Measurements from ENCODE around the gene GUCY2D.

The GUCY2D gene

DNA sequence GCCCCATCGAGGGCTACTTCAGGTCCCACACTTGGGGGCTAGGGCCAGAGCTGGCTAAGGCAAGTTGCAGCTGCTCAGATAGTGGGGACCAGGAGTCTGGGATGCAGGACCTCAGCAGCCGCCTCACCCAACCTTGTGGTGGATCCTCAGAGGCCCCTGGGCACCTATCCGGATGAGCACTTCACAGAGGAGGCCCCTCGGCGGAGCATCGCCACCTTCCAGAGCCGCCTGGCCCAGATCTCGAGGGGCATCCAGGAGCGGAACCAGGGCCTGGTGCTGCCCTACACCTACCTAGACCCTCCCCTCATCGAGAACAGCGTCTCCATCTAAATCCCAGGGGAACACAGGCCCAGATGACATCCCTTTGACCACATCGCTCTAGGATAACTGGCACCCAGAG lies 45.8 kb downstream of the GUCY2D start:
- Mint-ChIP-seq H3K36me3 (ENCODE audit: low read depth) (no peaks in the 10 kb centered on the region), H3K27me3 (ENCODE audit: low read depth, poor library complexity) (peaks cover 38% of the 10 kb centered on the region), H3K4me1 (peaks cover 10% of the 10 kb centered on the region), H3K9me3 (no peaks in the 10 kb centered on the region), H3K4me3 (no peak overlapping the region), H3K27ac (no peak overlapping the region)
- TF ChIP-seq, protein P1, sequence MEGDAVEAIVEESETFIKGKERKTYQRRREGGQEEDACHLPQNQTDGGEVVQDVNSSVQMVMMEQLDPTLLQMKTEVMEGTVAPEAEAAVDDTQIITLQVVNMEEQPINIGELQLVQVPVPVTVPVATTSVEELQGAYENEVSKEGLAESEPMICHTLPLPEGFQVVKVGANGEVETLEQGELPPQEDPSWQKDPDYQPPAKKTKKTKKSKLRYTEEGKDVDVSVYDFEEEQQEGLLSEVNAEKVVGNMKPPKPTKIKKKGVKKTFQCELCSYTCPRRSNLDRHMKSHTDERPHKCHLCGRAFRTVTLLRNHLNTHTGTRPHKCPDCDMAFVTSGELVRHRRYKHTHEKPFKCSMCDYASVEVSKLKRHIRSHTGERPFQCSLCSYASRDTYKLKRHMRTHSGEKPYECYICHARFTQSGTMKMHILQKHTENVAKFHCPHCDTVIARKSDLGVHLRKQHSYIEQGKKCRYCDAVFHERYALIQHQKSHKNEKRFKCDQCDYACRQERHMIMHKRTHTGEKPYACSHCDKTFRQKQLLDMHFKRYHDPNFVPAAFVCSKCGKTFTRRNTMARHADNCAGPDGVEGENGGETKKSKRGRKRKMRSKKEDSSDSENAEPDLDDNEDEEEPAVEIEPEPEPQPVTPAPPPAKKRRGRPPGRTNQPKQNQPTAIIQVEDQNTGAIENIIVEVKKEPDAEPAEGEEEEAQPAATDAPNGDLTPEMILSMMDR (IDR thresholded peaks at IDR 0.05): no peak
- no peak for DNase-seq

DNA sequence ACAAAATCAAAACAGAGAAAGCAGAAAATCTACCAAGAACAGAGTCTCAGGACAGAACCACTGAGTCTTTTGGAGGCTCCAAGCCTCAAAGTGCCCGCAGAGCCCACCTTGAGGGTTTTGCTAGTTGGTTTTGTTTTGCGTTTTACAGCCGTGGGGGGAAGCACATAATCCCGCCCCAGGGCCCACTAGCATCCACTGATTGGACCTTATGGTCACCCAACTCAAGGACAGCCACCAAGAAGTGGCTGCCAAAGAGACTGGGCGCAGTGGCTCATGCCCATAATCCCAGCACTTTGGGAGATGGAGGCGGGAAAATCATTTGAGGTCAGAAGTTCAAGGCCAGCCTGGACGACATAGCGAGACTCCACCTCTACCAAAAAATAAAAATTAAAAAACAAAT lies 46.3 kb downstream of the GUCY2D start:
- Mint-ChIP-seq H3K27me3 (ENCODE audit: low read depth, poor library complexity) (peaks cover 39% of the 10 kb centered on the region), H3K9me3 (no peaks in the 10 kb centered on the region), H3K4me3 (no peak overlapping the region), H3K4me1 (peaks cover 10% of the 10 kb centered on the region), H3K27ac (no peak overlapping the region), H3K36me3 (ENCODE audit: low read depth) (no peaks in the 10 kb centered on the region)
- no peak for DNase-seq
- TF ChIP-seq, protein P1 (IDR thresholded peaks at IDR 0.05): no peak

DNA sequence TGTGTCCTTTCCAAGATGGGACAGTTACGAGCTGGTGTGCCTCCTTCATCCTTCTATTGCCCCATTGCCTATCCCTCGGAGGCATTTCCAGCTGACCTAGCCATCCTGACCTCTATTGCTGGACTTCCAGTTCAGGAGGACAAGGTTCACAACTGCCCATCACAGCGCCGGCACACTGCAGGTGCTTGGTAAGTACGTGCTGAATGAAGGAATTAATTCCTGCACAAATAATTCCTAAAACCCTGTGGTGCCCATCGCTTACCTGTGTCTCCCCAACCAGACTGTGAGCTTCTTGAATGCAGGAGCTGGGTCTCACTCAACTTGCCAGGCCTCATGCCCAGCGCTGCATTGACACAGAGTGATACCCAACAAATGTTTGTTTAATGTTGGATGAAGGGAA lies 49.4 kb downstream of the GUCY2D start:
- H3K27me3 Mint-ChIP-seq (ENCODE audit: low read depth, poor library complexity): peaks cover 33% of the 10 kb centered on the region
- H3K9me3 Mint-ChIP-seq: no peaks in the 10 kb centered on the region
- peaks cover 10% of the 10 kb centered on the region for H3K4me1 Mint-ChIP-seq
- no peak for DNase-seq
- H3K27ac Mint-ChIP-seq: no peak overlapping the region
- no peaks in the 10 kb centered on the region for H3K36me3 Mint-ChIP-seq (ENCODE audit: low read depth)
- H3K4me3 Mint-ChIP-seq: no peak overlapping the region
- TF ChIP-seq, protein P1 (IDR thresholded peaks at IDR 0.05): no peak

DNA sequence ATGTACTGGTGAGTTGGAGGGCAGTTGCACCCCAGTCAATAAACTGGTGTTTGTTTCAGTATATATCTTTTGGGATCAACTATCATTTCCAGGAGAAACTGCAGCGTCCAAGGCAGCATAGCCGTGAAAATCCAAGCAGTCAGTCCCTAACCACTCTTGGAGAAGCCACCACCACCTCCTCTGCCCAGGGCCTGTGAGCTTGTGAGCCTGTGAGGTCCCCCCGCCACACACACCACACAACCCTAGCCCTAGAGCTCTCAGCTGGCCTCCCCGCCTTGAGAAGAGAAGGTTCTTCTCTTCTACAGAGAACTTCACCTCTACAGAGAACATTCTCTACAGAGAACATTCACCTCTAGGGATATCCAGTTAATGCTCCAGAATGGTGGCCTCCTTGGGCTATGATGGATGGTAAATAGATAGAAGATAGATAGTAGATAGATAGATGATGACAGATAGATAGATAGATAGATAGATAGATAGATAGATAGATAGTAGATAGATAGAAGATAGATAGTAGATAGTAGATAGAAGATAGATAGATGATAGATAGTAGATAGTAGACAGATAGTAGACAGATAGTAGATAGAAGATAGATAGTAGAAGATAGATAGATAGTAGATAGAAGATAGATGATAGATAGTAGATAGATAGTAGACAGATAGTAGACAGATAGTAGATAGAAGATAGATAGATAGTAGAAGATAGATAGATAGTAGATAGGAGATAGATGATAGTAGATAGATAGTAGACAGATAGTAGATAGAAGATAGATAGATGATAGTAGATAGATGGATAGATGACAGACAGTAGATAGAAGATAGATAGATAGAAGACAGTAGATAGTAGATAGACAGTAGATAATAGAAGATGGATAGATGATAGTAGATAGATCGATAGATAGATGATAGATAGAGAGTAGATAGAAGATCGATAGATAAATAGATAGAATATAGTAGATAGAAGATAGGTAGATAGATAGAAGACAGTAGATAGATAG lies 50.1 kb downstream of the GUCY2D start:
- H3K27me3 Mint-ChIP-seq (ENCODE audit: low read depth, poor library complexity): peaks cover 30% of the 10 kb centered on the region
- H3K27ac Mint-ChIP-seq: no peak overlapping the region
- no peaks in the 10 kb centered on the region for H3K36me3 Mint-ChIP-seq (ENCODE audit: low read depth)
- DNase-seq: no peak
- TF ChIP-seq, protein P1 (IDR thresholded peaks at IDR 0.05): no peak
- peaks cover 17% of the 10 kb centered on the region for H3K4me1 Mint-ChIP-seq
- H3K4me3 Mint-ChIP-seq: no peak overlapping the region
- H3K9me3 Mint-ChIP-seq: no peaks in the 10 kb centered on the region

DNA sequence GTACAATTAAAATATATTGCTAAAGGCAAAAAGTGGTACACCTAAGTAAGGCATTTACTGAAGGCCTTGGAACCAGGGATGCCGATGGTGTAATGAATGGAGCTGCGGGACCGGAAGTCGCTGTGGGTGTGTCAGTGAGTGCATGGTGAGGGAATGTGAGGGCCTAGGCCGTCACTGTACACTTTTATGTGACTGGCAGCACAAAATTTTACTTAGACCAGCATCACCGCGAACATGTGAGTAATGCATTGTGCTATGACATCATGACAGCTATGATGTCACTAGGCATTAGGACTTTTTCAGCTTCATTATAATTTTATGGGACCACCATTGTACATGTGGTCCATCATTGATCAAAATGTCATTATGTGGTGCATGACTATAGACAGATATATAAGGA lies 51.2 kb downstream of the GUCY2D start:
- Mint-ChIP-seq H3K4me3 (no peak overlapping the region), H3K27ac (no peak overlapping the region), H3K9me3 (no peaks in the 10 kb centered on the region), H3K27me3 (ENCODE audit: low read depth, poor library complexity) (peaks cover 34% of the 10 kb centered on the region), H3K4me1 (peaks cover 14% of the 10 kb centered on the region), H3K36me3 (ENCODE audit: low read depth) (no peaks in the 10 kb centered on the region)
- TF ChIP-seq, protein P1 (IDR thresholded peaks at IDR 0.05): no peak
- DNase-seq: no peak

DNA sequence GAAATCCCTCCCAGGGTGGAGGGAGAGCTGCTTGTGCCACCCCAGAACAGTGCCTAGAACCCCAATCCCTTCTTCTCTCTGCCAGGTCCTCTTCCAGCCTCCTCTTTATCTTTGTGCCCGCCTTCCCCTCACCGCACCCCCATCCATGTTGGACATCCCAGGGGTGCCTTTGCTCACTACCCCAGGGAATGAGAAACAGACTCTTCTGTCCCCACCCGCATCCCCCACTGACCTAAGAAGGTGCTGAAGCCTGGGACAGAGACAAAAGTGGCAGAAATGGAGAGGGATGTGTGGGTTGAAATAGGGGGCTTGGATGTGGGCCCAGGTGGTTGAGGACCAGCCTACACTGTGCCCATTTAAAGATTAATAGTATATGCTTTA lies 53.4 kb downstream of the GUCY2D start:
- Mint-ChIP-seq H3K4me3 (no peak overlapping the region), H3K27me3 (ENCODE audit: low read depth, poor library complexity) (peaks cover 48% of the 10 kb centered on the region), H3K27ac (no peak overlapping the region), H3K4me1 (peaks cover 12% of the 10 kb centered on the region), H3K9me3 (no peaks in the 10 kb centered on the region), H3K36me3 (ENCODE audit: low read depth) (no peaks in the 10 kb centered on the region)
- TF ChIP-seq, protein P1 (IDR thresholded peaks at IDR 0.05): no peak
- no peak for DNase-seq

Data from nephron progenitor cell (in vitro differentiated cells).